Prostate gland (tissue), 2 donors: ENCODE results near the gene LDLRAD4. TPM values are rescaled to one million over a fixed set of nuclear protein-coding genes. Genes with fewer than 3 reads are reported as not detected.

Experiments
- DNase-seq: peaks from one replicate; pipeline ENCODE4 v3.0.0-alpha.2; 2019; ENCODE audit warnings: low spot score
- H3K27ac ChIP-seq, 2 donors: fragments of 200-600 bp; sonication (generic); 2 replicates each; pipeline ENCODE4 v1.5.1; 2017 to 2019
- H3K27me3 ChIP-seq: fragments of 200-600 bp; sonication (generic); replicated peaks from 2 replicates; pipeline ENCODE4 v1.5.1; 2019; ENCODE audit not compliant: insufficient read depth
- H3K36me3 ChIP-seq, 2 donors: fragments of 200-600 bp; sonication (generic); 1 replicate in 1 of 2; 2 replicates in 1 of 2; pipeline versions ENCODE4 v1.5.1 to v1.8.1; 2017 to 2019
- H3K4me1 ChIP-seq: fragments of 200-600 bp; sonication (generic); replicated peaks from 2 replicates; pipeline ENCODE4 v1.5.1; 2019
- H3K4me3 ChIP-seq, 2 donors: fragments of 200-600 bp; sonication (generic); 2 replicates each; pipeline ENCODE4 v1.5.1; 2017 to 2019
- H3K9me3 ChIP-seq: fragments of 200-600 bp; sonication (generic); 2 replicates; pipeline ENCODE4 v1.5.1; 2017
- CTCF ChIP-seq, 4 experiments: fragments of 200-600 bp in 2 of 4; fragments of 450-650 bp in 2 of 4; sonication (generic) in 2 of 4; IDR thresholded peaks; 1 replicate in 3 of 4; 2 replicates in 1 of 4; pipeline ENCODE4 v1.5.1; 2016 to 2019; ENCODE audit warnings: antibody characterized with exemption in 4 of 4, mild to moderate bottlenecking in 2 of 4, moderate library complexity in 2 of 4
- POLR2A ChIP-seq: fragments of 450-650 bp; IDR thresholded peaks from one replicate; pipeline ENCODE4 v1.6.1; 2016; ENCODE audit warnings: antibody characterized with exemption, mild to moderate bottlenecking
- POLR2AphosphoS5 ChIP-seq: sonication (generic); formaldehyde crosslinking; IDR thresholded peaks from one replicate; pipeline ENCODE4 v1.6.1; 2017; ENCODE audit warnings: antibody characterized with exemption
- WGBS: methylation state at CpG from one replicate; pipeline ENCODE4 v1.1.5; 2018; 5-methylcytosine and 5-hydroxymethylcytosine counted together
- intact Hi-C: fragments of 100-400 bp; cut with DNase I; formaldehyde crosslinking; loops from one replicate; pipeline ENCODE4 v1.14.2; 2022
- total RNA-seq, 2 donors: library from RNA; depleted of rRNA; stranded (reverse); fragments of >200 nt; gene quantifications; one replicate each; pipeline ENCODE4 v1.1.0, GENCODE V29; 2016

LDLRAD4 gene
- total RNA-seq, 2 donors from 2014 or later, result 59.9 to 107 TPM

- Histone ChIP-seq H3K27me3 (no peaks in the 10 kb centered on the region), H3K27ac (no peak overlapping the region), H3K9me3 (no peaks in the 10 kb centered on the region), H3K4me1 (no peaks in the 10 kb centered on the region), H3K36me3 (no peaks in the 10 kb centered on the region), H3K4me3 (no peak overlapping the region)
- TF ChIP-seq POLR2A (no peak), CTCF (IDR thresholded peaks at IDR 0.05) (no peak), POLR2AphosphoS5 (no peak)
- intact Hi-C loops, result no loop called here
- WGBS, result 94% methylated on average over 27 of the region's 27 CpGs
- DNase-seq, result no peak
Measured at GRCh38 chr18:13583576-13584550, 365.3 kb downstream of the LDLRAD4 start.

DNA sequence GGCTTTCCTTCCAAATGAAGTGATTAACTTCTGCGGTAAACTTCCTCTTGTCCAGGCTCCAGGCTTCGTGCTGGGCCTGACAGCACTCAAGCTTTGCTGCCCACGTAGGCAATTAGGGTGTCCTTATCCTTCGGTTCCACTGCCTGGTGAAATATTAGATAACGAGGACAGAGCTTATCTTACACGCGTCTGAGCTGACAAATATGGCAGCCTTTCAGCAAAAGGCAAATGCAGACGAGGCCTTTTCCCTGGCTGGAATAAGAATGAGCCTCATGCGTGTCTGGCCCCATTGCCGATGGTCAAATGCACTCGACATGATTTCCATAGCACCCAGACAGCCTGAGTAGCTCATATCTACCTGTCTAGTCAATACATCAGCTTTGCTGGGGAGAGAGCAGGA lies 366.3 kb downstream of the LDLRAD4 start:
- TF ChIP-seq POLR2A (no peak), POLR2AphosphoS5 (no peak), CTCF (IDR thresholded peaks at IDR 0.05) (no peak)
- Histone ChIP-seq H3K27ac (no peak overlapping the region), H3K36me3 (no peaks in the 10 kb centered on the region), H3K27me3 (no peaks in the 10 kb centered on the region), H3K4me1 (no peaks in the 10 kb centered on the region), H3K9me3 (no peaks in the 10 kb centered on the region), H3K4me3 (no peak overlapping the region)
- DNase-seq, result no peak
- 75% methylated on average over 11 of the region's 11 CpGs for WGBS
- intact Hi-C loops, result no loop called here

- Histone ChIP-seq H3K9me3 (no peaks in the 10 kb centered on the region), H3K27ac (no peak overlapping the region), H3K36me3 (no peaks in the 10 kb centered on the region), H3K4me1 (no peaks in the 10 kb centered on the region), H3K27me3 (no peaks in the 10 kb centered on the region), H3K4me3 (no peak overlapping the region)
- 63% methylated on average over 4 of the region's 4 CpGs for WGBS
- no peak for TF ChIP-seq CTCF (IDR thresholded peaks at IDR 0.05)
- TF ChIP-seq POLR2AphosphoS5, result no peak
- no peak for TF ChIP-seq POLR2A
- DNase-seq, result no peak
- intact Hi-C loops, result no loop called here
Measured at GRCh38 chr18:13585379-13586153, 367.0 kb downstream of the LDLRAD4 start.

- Histone ChIP-seq H3K9me3 (no peaks in the 10 kb centered on the region), H3K36me3 (no peaks in the 10 kb centered on the region), H3K27me3 (no peaks in the 10 kb centered on the region), H3K4me3 (no peak overlapping the region), H3K4me1 (no peaks in the 10 kb centered on the region), H3K27ac (no peak overlapping the region)
- intact Hi-C loops, result no loop called here
- DNase-seq, result no peak
- no peak for TF ChIP-seq POLR2A
- TF ChIP-seq POLR2AphosphoS5, result no peak
- TF ChIP-seq CTCF (IDR thresholded peaks at IDR 0.05), result no peak
- WGBS, result 97% methylated on average over 1 of the region's 1 CpG
Measured at GRCh38 chr18:13587001-13587400, 368.4 kb downstream of the LDLRAD4 start.
